Left ventricle myocardium inferior (tissue), 1 donor: ENCODE measurements around the gene RAD23A. TPM values are rescaled to one million over a fixed set of nuclear protein-coding genes. Genes with fewer than 3 reads are reported as not detected.

Experiments used
- DNase-seq: peaks from one replicate; pipeline ENCODE4 v3.0.0-alpha.2; 2020
- H3K27ac ChIP-seq: fragments of 200-600 bp; replicated peaks from 2 replicates; pipeline ENCODE4 v1.8.0; 2021
- H3K27me3 ChIP-seq: fragments of 200-600 bp; 2 replicates; pipeline ENCODE4 v1.8.0; 2021; ENCODE audit warnings: low read depth
- H3K36me3 ChIP-seq: fragments of 200-600 bp; 2 replicates; pipeline ENCODE4 v1.8.0; 2021
- H3K4me1 ChIP-seq: fragments of 200-600 bp; 2 replicates; pipeline ENCODE4 v1.8.0; 2021
- H3K4me3 ChIP-seq: fragments of 200-600 bp; 2 replicates; pipeline ENCODE4 v1.8.0; 2021; ENCODE audit warnings: mild to moderate bottlenecking, moderate library complexity
- H3K9me3 ChIP-seq: fragments of 200-600 bp; replicated peaks from 2 replicates; pipeline ENCODE4 v1.8.0; 2021
- intact Hi-C: fragments of 100-400 bp; cut with micrococcal nuclease; formaldehyde crosslinking; loops from one replicate; pipeline ENCODE4 v1.11.0; 2022
- microRNA-seq: library from miRNA; unstranded; fragments of <30 nt; microRNA quantifications from one replicate; pipeline ENCODE4 v1.2.0, GENCODE V29; 2020
- total RNA-seq: library from RNA; stranded (reverse); fragmentation: NEBNext Ultra II Directional; extraction: Animal tissue kit (Norgen Biotek cat#: 25700); gene quantifications from one replicate; pipeline ENCODE4 v1.2.1, GENCODE V29; 2021
- TF ChIP-seq, protein P1 (sequence below): fragments of 200-600 bp; IDR thresholded peaks from 2 replicates; pipeline ENCODE4 v1.8.0; 2021; ENCODE audit warnings: antibody characterized with exemption, mild to moderate bottlenecking, borderline replicate concordance
- donor health status: DM: no; HTN: yes; CAD: no; lungs with severe emphysema.

Gene RAD23A
- total RNA-seq, 1 donor from 2014 or later: 150 TPM

DNA sequence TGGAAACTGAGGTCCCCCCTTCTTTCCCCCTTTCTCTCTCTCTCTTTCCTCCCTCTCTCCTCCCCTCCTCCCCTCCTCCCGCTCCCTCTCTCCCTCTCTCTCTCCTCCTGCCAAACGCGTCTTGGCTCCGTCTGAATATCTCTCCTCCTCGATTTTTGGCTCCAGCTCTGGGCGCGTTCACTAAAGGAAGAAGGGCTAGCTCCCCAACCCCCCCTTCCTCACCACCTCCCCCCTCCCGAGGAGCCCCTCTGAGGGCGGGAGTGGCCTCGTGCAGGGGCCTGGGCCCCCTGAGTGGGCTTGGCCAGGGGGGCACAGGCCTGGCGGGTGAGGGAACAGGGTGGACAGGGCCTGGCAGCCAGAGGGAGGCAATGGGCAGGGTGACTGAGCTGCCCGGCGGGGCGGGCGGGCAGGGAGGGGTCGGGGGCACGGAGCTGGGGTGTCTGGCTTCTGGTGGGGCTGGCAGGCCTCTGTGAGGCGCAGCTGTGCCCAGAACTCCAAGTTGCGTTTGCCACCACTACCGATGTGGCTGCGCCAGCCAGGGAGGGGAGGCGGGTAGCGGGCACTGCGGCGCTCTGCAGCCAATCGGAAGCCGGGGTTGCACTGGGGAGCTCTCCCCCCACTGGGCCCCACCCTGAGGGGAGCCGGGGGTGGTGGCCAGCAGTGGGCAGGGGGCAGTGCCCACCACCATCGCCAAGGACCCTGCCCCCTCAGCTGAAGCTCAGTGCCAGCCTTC, 56.7 kb downstream of the RAD23A start:
- TF ChIP-seq, protein P1, sequence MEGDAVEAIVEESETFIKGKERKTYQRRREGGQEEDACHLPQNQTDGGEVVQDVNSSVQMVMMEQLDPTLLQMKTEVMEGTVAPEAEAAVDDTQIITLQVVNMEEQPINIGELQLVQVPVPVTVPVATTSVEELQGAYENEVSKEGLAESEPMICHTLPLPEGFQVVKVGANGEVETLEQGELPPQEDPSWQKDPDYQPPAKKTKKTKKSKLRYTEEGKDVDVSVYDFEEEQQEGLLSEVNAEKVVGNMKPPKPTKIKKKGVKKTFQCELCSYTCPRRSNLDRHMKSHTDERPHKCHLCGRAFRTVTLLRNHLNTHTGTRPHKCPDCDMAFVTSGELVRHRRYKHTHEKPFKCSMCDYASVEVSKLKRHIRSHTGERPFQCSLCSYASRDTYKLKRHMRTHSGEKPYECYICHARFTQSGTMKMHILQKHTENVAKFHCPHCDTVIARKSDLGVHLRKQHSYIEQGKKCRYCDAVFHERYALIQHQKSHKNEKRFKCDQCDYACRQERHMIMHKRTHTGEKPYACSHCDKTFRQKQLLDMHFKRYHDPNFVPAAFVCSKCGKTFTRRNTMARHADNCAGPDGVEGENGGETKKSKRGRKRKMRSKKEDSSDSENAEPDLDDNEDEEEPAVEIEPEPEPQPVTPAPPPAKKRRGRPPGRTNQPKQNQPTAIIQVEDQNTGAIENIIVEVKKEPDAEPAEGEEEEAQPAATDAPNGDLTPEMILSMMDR: peak; percentile 32
- Histone ChIP-seq H3K4me1 (peaks cover 91% of the 10 kb centered on the region), H3K4me3 (peak overlapping the region; percentile 62), H3K36me3 (peaks cover 14% of the 10 kb centered on the region), H3K27me3 (no peaks in the 10 kb centered on the region), H3K9me3 (no peaks in the 10 kb centered on the region), H3K27ac (peak overlapping the region; percentile 95)
- intact Hi-C loops: no loop called here
- DNase-seq: peak; percentile 76

DNA sequence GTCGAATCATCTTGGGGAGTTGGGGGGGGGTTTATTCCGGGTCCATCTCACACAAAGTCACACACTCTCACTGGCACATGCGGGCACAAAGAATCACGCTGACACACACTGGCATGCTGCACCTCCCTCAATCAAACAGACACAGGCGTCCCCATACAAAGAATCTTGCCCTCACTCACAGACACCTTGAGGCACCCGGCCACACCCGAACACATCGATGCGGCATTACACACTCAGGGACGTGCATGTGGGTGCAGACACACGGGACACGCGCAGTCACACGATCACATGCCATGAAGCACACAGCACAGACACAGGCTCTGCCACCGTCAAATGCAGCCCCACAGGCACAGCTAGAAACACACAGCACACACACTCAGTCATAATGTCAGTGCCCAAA, 57.4 kb downstream of the RAD23A start:
- Histone ChIP-seq H3K4me1 (peaks cover 91% of the 10 kb centered on the region), H3K9me3 (no peaks in the 10 kb centered on the region), H3K36me3 (peaks cover 14% of the 10 kb centered on the region), H3K27ac (peak overlapping the region; percentile 95), H3K4me3 (peak overlapping the region; percentile 62), H3K27me3 (no peaks in the 10 kb centered on the region)
- TF ChIP-seq, protein P1: no peak
- no peak for DNase-seq
- intact Hi-C loops: no loop called here

Small RNAs within 50 kb of the gene (microRNA-seq; reads per million reads assigned to microRNA genes)
- gene MIR5695 (not detected), gene MIR6515 (0.94 reads per million)

Other genes with a start within 250 kb of the RAD23A start
- 1.8 TPM for gene FBXW9, start 249.2 kb upstream of the RAD23A start, total RNA-seq
- gene TNPO2, start 221.9 kb upstream of the RAD23A start, total RNA-seq: 33.1 TPM
- gene TRIR, start 211.2 kb upstream of the RAD23A start, total RNA-seq: 122 TPM
- 65.1 TPM for gene GET3, start 208.4 kb upstream of the RAD23A start, total RNA-seq
- gene BEST2, start 194.1 kb upstream of the RAD23A start, total RNA-seq: not detected
- gene HOOK2, start 170.3 kb upstream of the RAD23A start, total RNA-seq: 66.3 TPM
- 26.7 TPM for gene JUNB, start 154.4 kb upstream of the RAD23A start, total RNA-seq
- gene PRDX2, start 144.1 kb upstream of the RAD23A start, total RNA-seq: 700 TPM
- gene THSD8, start 143.8 kb upstream of the RAD23A start, total RNA-seq: 2.7 TPM
- 2.5 TPM for gene RNASEH2A, start 139.3 kb upstream of the RAD23A start, total RNA-seq
- not detected for gene RTBDN, start 111.3 kb upstream of the RAD23A start, total RNA-seq
- not detected for gene MAST1, start 107.3 kb upstream of the RAD23A start, total RNA-seq
- gene DNASE2, start 64.4 kb upstream of the RAD23A start, total RNA-seq: 19.7 TPM
- gene KLF1, start 58.7 kb upstream of the RAD23A start, total RNA-seq: not detected
- gene GCDH, start 54.7 kb upstream of the RAD23A start, total RNA-seq: 41.8 TPM
- not detected for gene SYCE2, start 26.6 kb upstream of the RAD23A start, total RNA-seq
- 37.8 TPM for gene FARSA, start 12.2 kb upstream of the RAD23A start, total RNA-seq
- 365 TPM for gene CALR, start 7.3 kb upstream of the RAD23A start, total RNA-seq
- gene GADD45GIP1, start 11.4 kb downstream of the RAD23A start, total RNA-seq: 31.4 TPM
- 12.7 TPM for gene DAND5, start 23.7 kb downstream of the RAD23A start, total RNA-seq
- 118 TPM for gene NFIX, start 49.6 kb downstream of the RAD23A start, total RNA-seq
- 6.3 TPM for gene LYL1, start 157.0 kb downstream of the RAD23A start, total RNA-seq
- gene TRMT1, start 170.9 kb downstream of the RAD23A start, total RNA-seq: 19.6 TPM
- 35.4 TPM for gene NACC1, start 172.4 kb downstream of the RAD23A start, total RNA-seq
- gene STX10, start 204.5 kb downstream of the RAD23A start, total RNA-seq: 39.2 TPM
- 17.3 TPM for gene IER2, start 204.5 kb downstream of the RAD23A start, total RNA-seq